ENCODE measurements around the gene ALDH8A1.

DNA sequence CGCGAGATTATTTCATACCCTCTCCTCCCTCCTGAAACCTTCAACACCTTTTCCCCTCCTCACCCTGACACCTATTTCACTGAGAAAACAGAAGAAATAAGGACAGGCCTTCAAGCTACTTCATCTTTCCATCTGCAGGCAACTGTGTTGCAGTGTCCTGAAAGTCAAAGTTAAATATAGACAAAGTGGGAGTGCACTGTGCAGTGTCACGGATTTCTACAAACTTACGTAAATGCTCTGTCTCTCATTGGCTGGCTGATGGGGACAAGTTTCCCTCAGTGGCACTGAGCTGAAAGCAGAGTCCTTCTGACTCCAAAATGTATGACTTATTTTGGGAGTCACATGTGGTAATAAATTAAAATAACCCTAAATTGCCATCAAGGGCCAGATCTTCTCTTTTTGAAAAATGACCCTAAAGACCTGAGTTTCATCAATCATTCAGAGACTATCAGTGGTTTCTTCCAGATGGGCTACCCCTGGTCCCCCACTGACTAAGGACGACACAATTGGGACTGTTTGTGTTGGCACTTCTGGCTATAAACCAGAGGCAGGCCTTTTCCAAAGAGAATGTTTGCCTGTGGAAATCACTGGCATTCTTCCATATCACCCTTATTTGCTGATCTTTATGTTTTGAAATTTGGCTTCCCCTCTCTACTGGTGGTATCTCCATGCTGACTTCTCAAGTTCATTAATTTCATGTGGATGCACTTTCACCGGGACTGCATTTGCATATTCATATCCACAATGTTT is 21.6 kb downstream of the ALDH8A1 start:
- TF ChIP-seq CTCF (IDR thresholded peaks at IDR 0.05; ENCODE audit: poor library complexity) (no peak), EZH2 (IDR thresholded peaks at IDR 0.05; ENCODE audit: borderline replicate concordance) (no peak)

Measured in hepatocyte (in vitro differentiated cells).